Measurements from ENCODE around the gene FREM2.

FREM2 gene

GRCh38 chr13:38767506-38768265 is 80.8 kb downstream of the FREM2 start:
- no peak for DNase-seq (ENCODE audit: low read depth)
- H3K4me3 ChIP-seq (ENCODE audit: low read depth, low read length), result no peak overlapping the region
- TF ChIP-seq, protein P1, sequence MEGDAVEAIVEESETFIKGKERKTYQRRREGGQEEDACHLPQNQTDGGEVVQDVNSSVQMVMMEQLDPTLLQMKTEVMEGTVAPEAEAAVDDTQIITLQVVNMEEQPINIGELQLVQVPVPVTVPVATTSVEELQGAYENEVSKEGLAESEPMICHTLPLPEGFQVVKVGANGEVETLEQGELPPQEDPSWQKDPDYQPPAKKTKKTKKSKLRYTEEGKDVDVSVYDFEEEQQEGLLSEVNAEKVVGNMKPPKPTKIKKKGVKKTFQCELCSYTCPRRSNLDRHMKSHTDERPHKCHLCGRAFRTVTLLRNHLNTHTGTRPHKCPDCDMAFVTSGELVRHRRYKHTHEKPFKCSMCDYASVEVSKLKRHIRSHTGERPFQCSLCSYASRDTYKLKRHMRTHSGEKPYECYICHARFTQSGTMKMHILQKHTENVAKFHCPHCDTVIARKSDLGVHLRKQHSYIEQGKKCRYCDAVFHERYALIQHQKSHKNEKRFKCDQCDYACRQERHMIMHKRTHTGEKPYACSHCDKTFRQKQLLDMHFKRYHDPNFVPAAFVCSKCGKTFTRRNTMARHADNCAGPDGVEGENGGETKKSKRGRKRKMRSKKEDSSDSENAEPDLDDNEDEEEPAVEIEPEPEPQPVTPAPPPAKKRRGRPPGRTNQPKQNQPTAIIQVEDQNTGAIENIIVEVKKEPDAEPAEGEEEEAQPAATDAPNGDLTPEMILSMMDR (IDR thresholded peaks at IDR 0.05; ENCODE audit: low read depth, low read length, missing control alignments), result no peak

- TF ChIP-seq, protein P1 (IDR thresholded peaks at IDR 0.05; ENCODE audit: low read depth, low read length, missing control alignments), result no peak
- DNase-seq (ENCODE audit: low read depth), result no peak
- no peak overlapping the region for H3K4me3 ChIP-seq (ENCODE audit: low read depth, low read length)
Observed at GRCh38 chr13:38769526-38769925, 82.6 kb downstream of the FREM2 start.

GRCh38 chr13:38775085-38775484 is 88.2 kb downstream of the FREM2 start:
- H3K4me3 ChIP-seq (ENCODE audit: low read depth, low read length), result no peak overlapping the region
- TF ChIP-seq, protein P1 (IDR thresholded peaks at IDR 0.05; ENCODE audit: low read depth, low read length, missing control alignments), result no peak
- DNase-seq (ENCODE audit: low read depth), result no peak

DNA sequence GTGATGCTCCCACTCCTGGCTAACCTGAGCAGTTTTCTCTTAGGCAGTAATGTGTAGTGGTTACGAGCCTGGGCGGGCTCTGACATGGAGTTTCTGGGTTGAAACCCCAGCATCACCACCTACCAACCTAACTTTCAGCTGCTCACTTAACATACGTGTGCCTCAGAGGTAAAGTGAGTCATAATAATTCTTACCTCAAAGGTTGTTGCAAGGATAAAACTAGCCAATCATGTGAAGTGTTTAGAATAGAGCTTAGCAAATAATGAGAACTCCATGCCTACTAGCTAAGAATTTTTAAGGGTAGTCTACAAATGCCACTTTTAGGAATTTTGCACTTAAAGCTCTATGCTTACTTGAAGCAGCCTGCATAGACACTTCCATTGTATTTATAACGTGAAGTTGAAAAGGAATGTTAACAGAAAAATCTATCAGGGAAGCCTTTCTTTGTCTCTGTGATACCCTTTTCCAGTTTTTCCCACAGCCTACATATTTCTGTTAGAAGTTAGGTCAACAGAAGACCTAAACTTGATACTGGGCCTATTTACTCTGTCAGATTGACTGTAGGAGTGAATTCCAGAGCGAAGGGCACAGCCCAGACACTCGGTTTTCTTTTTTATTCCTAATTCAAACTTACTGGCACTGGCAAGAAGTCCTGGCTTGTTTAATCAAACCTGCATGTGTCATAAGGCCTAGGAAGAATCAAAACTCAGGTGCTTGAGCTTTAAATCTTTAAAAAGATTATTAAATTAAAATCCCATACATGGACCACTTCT is 90.7 kb downstream of the FREM2 start:
- DNase-seq (ENCODE audit: low read depth), result no peak
- TF ChIP-seq, protein P1 (IDR thresholded peaks at IDR 0.05; ENCODE audit: low read depth, low read length, missing control alignments), result no peak

GRCh38 chr13:38781539-38781938 is 94.7 kb downstream of the FREM2 start:
- no peak for DNase-seq (ENCODE audit: low read depth)
- TF ChIP-seq, protein P1 (IDR thresholded peaks at IDR 0.05; ENCODE audit: low read depth, low read length, missing control alignments), result no peak

More for the DNA sequence above, 90.7 kb downstream of the FREM2 start:
- H3K4me3 ChIP-seq (ENCODE audit: low read depth, low read length), result no peak overlapping the region

GRCh38 chr13:38784036-38784880 is 97.4 kb downstream of the FREM2 start:
- TF ChIP-seq, protein P1 (IDR thresholded peaks at IDR 0.05; ENCODE audit: low read depth, low read length, missing control alignments), result no peak
- DNase-seq (ENCODE audit: low read depth), result no peak
- H3K4me3 ChIP-seq (ENCODE audit: low read depth, low read length), result no peak overlapping the region

More at GRCh38 chr13:38781539-38781938, 94.7 kb downstream of the FREM2 start:
- H3K4me3 ChIP-seq (ENCODE audit: low read depth, low read length), result no peak overlapping the region
